HG03354 (cell line): Measurements from ENCODE around the gene CIROP.
"Not testable (repeated sequence)": the region's sequence is repeated elsewhere in the genome, so short reads cannot be mapped to it uniquely, and the experiment has no call there.

Experiments used
- ATAC-seq: cut with Tn5 transposase; IDR thresholded peaks from one replicate; pipeline ENCODE4 v1.9.1; 2021; ENCODE audit warnings: mild to moderate bottlenecking; ENCODE audit not compliant: unreplicated experiment, poor library complexity, severe bottlenecking

CIROP gene

GRCh38 chr14:23117371-23118020, 12.7 kb upstream of the CIROP start:
- ATAC-seq, result no peak

GRCh38 chr14:23115918-23116317, 11.1 kb upstream of the CIROP start:
- no peak for ATAC-seq

GRCh38 chr14:23115039-23115731, 10.4 kb upstream of the CIROP start:
- ATAC-seq, result no peak

- no peak for ATAC-seq
Observed at GRCh38 chr14:23114669-23115038, 9.9 kb upstream of the CIROP start.

GRCh38 chr14:23114120-23114458, 9.3 kb upstream of the CIROP start:
- ATAC-seq, result no peak

GRCh38 chr14:23113431-23114119, 8.8 kb upstream of the CIROP start:
- ATAC-seq, result no peak

- ATAC-seq, result no peak
Observed at GRCh38 chr14:23112359-23113178, 7.8 kb upstream of the CIROP start.

GRCh38 chr14:23110579-23111365, 6.0 kb upstream of the CIROP start:
- ATAC-seq, result no peak

- ATAC-seq, result no peak
Observed at GRCh38 chr14:23109769-23110168, 5.0 kb upstream of the CIROP start.

GRCh38 chr14:23108169-23108568, 3.4 kb upstream of the CIROP start:
- ATAC-seq, result not testable (repeated sequence)

- ATAC-seq, result not testable (repeated sequence)
Observed at GRCh38 chr14:23107620-23108019, 2.8 kb upstream of the CIROP start.

- ATAC-seq, result no peak
Observed at GRCh38 chr14:23106747-23107045, 1.9 kb upstream of the CIROP start.

GRCh38 chr14:23105348-23105824, 597 bp upstream of the CIROP start:
- no peak for ATAC-seq

GRCh38 chr14:23104070-23104590, 659 bp downstream of the CIROP start:
- no peak for ATAC-seq

GRCh38 chr14:23103581-23103980, 1.2 kb downstream of the CIROP start:
- ATAC-seq, result no peak

- ATAC-seq, result no peak
Observed at GRCh38 chr14:23102801-23103200, 2.0 kb downstream of the CIROP start.

- no peak for ATAC-seq
Observed at GRCh38 chr14:23101986-23102625, 2.7 kb downstream of the CIROP start.

GRCh38 chr14:23101213-23101970, 3.4 kb downstream of the CIROP start:
- no peak for ATAC-seq
